Tracheal epithelial cell (primary cell): Measurements from ENCODE around the gene IL10. TPM values are rescaled to one million over a fixed set of nuclear protein-coding genes. Genes with fewer than 3 reads are reported as not detected.

ENCODE experiments used
- total RNA-seq: library from RNA; depleted of rRNA; stranded (reverse); fragments of >200 nt; gene quantifications from 2 replicates; pipeline ENCODE4 v1.2.1, GENCODE V29; 2014

The IL10 gene
- total RNA-seq = not detected in 2 replicates

DNA sequence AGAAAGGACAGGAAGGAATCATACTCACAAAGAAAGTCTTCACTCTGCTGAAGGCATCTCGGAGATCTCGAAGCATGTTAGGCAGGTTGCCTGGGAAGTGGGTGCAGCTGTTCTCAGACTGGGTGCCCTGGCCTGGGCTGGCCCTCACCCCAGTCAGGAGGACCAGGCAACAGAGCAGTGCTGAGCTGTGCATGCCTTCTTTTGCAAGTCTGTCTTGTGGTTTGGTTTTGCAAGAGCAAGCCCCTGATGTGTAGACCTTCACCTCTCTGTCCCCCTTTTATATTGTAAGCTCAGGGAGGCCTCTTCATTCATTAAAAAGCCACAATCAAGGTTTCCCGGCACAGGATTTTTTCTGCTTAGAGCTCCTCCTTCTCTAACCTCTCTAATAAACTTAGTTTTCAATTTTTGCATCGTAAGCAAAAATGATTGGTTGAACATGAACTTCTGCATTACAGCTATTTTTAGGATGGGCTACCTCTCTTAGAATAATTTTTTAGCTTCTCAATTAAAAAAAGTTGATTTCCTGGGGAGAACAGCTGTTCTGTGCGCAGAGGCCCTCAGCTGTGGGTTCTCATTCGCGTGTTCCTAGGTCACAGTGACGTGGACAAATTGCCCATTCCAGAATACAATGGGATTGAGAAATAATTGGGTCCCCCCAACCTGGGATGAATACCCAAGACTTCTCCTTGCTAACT lies at the start of gene IL10:
IL10 (minus strand) TSS at position 252 of the 695 bp plus-strand sequence; CDS start at position 193, 59 bp downstream.

DNA sequence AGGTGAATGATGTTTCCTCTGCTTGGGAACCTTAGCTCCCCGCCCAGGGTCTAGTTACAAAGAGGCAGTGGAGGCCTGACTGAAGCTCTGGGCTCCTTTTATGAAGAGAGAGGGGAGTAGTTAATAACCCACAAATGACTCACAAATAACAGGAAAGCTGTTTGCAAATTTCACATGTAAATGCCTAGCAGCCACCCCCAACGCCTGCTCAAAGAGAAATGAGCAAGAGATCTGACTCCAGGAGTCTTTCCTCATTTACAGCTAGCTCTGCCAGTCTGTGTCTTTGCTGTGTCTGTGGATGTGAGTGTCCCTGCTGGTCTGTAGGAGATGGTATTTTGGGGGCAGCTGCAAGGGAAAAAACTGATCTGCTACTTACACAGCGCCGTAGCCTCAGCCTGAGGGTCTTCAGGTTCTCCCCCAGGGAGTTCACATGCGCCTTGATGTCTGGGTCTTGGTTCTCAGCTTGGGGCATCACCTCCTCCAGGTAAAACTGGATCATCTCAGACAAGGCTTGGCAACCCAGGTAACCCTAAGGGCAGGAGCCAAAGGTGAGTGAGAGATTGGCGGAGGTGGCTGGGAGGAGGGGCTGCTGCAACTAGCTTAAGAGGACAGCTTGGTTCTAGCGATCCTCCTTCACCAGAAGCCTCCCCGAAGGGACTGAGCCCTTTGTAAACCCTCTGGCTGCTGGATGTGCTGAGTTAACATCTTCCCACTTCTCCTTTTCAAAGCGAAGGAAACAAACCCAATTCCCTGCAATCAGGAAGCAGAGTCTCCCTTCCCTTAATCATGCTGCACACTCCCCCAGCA lies 1.6 kb downstream of the IL10 start, which contains the start of gene IL19:
IL19 (plus strand) TSS at position 243 of the 807 bp plus-strand sequence. CDS start 65,890 bp downstream, outside the sequence.

Other genes starting within 250 kb of the IL10 start
- 55.6 and 60.5 TPM in 2 replicates for gene EIF2D, start 160.0 kb downstream of the IL10 start, total RNA-seq
- 15.2 and 32.6 TPM in 2 replicates for gene DYRK3, start 137.0 kb downstream of the IL10 start, total RNA-seq
- gene MAPKAPK2, start 87.6 kb downstream of the IL10 start, total RNA-seq = 25.6 and 43.6 TPM in 2 replicates
- gene IL19, start 1.7 kb downstream of the IL10 start, total RNA-seq = 0.24 TPM in 1 of 2 replicates, not detected in the other
- 0.72 TPM in 1 of 2 replicates, not detected in the other for gene IL20, start 93.1 kb upstream of the IL10 start, total RNA-seq
- 1.9 TPM in 1 of 2 replicates, not detected in the other for gene IL24, start 124.9 kb upstream of the IL10 start, total RNA-seq
- under 0.01 TPM in 1 of 2 replicates, not detected in the other for gene FCMR, start 149.4 kb upstream of the IL10 start, total RNA-seq
- gene PIGR, start 174.0 kb upstream of the IL10 start, total RNA-seq = 1.2 TPM in 1 of 2 replicates, not detected in the other
- 0.24 TPM in 1 of 2 replicates, not detected in the other for gene FCAMR, start 198.0 kb upstream of the IL10 start, total RNA-seq